GM12872 (cell line): ENCODE data around the gene BSDC1.

Experiments used
- TF ChIP-seq, protein P1 (sequence below): IDR thresholded peaks from 3 replicates; pipeline ENCODE4 v1.5.1; 2011; ENCODE audit warnings: low read depth, mild to moderate bottlenecking, low read length, moderate library complexity; ENCODE audit not compliant: insufficient read depth

Gene BSDC1

DNA sequence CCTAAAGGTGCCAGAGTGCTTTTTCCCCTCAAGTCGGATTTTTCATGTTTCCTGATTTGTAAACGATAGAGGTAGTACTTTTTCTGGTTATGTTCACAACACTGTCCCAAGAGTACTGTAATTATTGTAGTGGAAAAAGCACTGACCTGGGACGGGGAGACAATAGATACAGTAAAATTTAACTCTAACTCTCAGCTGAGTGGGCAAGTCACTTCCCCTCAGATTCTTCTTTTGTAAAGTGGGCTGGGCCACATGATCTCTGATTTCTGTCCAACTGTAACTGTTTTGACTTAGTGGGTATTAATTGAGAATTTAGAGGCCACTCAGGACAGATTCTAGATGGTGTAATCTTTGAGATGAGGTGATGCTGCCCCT lies 77.4 kb downstream of the BSDC1 start:
- TF ChIP-seq, protein P1, sequence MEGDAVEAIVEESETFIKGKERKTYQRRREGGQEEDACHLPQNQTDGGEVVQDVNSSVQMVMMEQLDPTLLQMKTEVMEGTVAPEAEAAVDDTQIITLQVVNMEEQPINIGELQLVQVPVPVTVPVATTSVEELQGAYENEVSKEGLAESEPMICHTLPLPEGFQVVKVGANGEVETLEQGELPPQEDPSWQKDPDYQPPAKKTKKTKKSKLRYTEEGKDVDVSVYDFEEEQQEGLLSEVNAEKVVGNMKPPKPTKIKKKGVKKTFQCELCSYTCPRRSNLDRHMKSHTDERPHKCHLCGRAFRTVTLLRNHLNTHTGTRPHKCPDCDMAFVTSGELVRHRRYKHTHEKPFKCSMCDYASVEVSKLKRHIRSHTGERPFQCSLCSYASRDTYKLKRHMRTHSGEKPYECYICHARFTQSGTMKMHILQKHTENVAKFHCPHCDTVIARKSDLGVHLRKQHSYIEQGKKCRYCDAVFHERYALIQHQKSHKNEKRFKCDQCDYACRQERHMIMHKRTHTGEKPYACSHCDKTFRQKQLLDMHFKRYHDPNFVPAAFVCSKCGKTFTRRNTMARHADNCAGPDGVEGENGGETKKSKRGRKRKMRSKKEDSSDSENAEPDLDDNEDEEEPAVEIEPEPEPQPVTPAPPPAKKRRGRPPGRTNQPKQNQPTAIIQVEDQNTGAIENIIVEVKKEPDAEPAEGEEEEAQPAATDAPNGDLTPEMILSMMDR, result no peak
